Endodermal cell (in vitro differentiated cells): ENCODE data around the gene MEX3A. TPM values are rescaled to one million over a fixed set of nuclear protein-coding genes. Genes with fewer than 3 reads are reported as not detected.
"Not testable (repeated sequence)": the region's sequence is repeated elsewhere in the genome, so short reads cannot be mapped to it uniquely, and the experiment has no call there.

Source experiments
- DNase-seq: peaks from one replicate; pipeline ENCODE4 v3.0.0-alpha.2; 2017
- H3K27ac ChIP-seq: 2 replicates; pipeline ENCODE4 v1.5.1; 2013; ENCODE audit warnings: mild to moderate bottlenecking, low read depth, low read length, moderate library complexity
- H3K27me3 ChIP-seq: 2 replicates; pipeline ENCODE4 v1.6.1; 2013; ENCODE audit warnings: mild to moderate bottlenecking, low read length, moderate library complexity; ENCODE audit not compliant: insufficient read depth, control insufficient read depth, poor library complexity, severe bottlenecking
- H3K36me3 ChIP-seq: 2 replicates; pipeline ENCODE4 v1.7.0; 2013; ENCODE audit warnings: mild to moderate bottlenecking, low read length, moderate library complexity; ENCODE audit not compliant: control insufficient read depth, insufficient read depth
- H3K4me1 ChIP-seq: one replicate; pipeline ENCODE4 v1.7.0; 2013; ENCODE audit warnings: low read length; ENCODE audit not compliant: control insufficient read depth, insufficient read depth
- H3K4me3 ChIP-seq: 2 replicates; pipeline ENCODE4 v1.5.1; 2013; ENCODE audit warnings: mild to moderate bottlenecking, low read length, moderate library complexity
- H3K9ac ChIP-seq: 2 replicates; pipeline ENCODE4 v1.6.1; 2013; ENCODE audit warnings: mild to moderate bottlenecking, low read length, moderate library complexity; ENCODE audit not compliant: poor library complexity, severe bottlenecking; ENCODE audit errors: extremely low read depth
- H3K9me3 ChIP-seq: 2 replicates; pipeline ENCODE4 v1.6.1; 2013; ENCODE audit warnings: mild to moderate bottlenecking, low read length, moderate library complexity; ENCODE audit not compliant: control insufficient read depth
- H3K27ac Mint-ChIP-seq: 2 replicates; pipeline ENCODE4 v1.8.0; 2020; ENCODE audit warnings: mixed read lengths
- H3K27me3 Mint-ChIP-seq: 2 replicates; pipeline ENCODE4 v1.8.0; 2021; ENCODE audit warnings: mild to moderate bottlenecking, mixed read lengths; ENCODE audit not compliant: insufficient read depth
- H3K36me3 Mint-ChIP-seq: 2 replicates; pipeline ENCODE4 v1.8.0; 2020; ENCODE audit warnings: low read depth, mixed read lengths
- H3K4me1 Mint-ChIP-seq: 2 replicates; pipeline ENCODE4 v1.8.0; 2020; ENCODE audit warnings: mixed read lengths
- H3K4me3 Mint-ChIP-seq: 2 replicates; pipeline ENCODE4 v1.8.0; 2020; ENCODE audit warnings: mild to moderate bottlenecking, moderate library complexity, mixed read lengths
- H3K9me3 Mint-ChIP-seq: 2 replicates; pipeline ENCODE4 v1.8.0; 2020; ENCODE audit warnings: mild to moderate bottlenecking, mixed read lengths
- WGBS, 2 experiments: methylation state at CpG; one replicate each; pipeline versions ENCODE4 v1.1.5 to v1.1.7; 2013; ENCODE audit warnings: missing lambda C conversion rate in 2 of 2, mixed read lengths in 1 of 2; ENCODE audit not compliant: insufficient coverage in 1 of 2, insufficient read length in 1 of 2; 5-methylcytosine and 5-hydroxymethylcytosine counted together
- total RNA-seq, 2 donors: library from RNA; stranded (reverse); fragmentation: NEBNext Ultra II Directional in 1 of 2; extraction: Animal tissue kit (Norgen Biotek cat#: 25700) in 1 of 2; gene quantifications; 2 replicates in 1 of 2; 3 replicates in 1 of 2; pipeline ENCODE4 v1.2.1, GENCODE V29; 2021
- TF ChIP-seq, protein P1 (sequence below): fragments of 200-600 bp; sonication (generic); conservative IDR thresholded peaks from 2 replicates; pipeline ENCODE4 v1.5.0; 2021; ENCODE audit warnings: antibody characterized with exemption, mild to moderate bottlenecking

The MEX3A gene
- total RNA-seq, 2 donors from 2014 or later = 91.8 to 94.3 TPM

DNA sequence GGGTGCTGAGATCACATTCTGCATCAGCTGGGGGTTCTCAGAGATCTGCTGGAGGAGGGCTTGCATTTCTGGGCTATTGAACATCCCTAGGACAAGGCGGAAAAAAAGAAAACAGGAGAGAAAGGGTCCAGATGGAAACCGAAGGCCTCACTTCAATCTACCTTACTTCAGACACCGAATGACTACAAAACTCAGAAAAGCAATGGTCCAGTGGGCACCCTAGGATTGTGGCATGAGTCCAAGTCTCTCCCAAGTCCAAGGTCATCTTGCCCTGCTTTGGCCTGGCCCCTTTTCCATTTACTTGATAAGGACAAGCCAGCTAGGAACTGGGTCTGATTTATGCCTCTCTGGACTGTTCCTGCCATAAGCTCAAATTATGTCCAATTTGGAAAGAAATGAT lies 39.4 kb downstream of the MEX3A start:
- H3K27ac Mint-ChIP-seq = no peak overlapping the region
- Histone ChIP-seq H3K36me3 (peaks cover 72% of the 10 kb centered on the region), H3K4me3 (no peak overlapping the region), H3K27me3 (no peaks in the 10 kb centered on the region), H3K27ac (no peak overlapping the region), H3K4me1 (peaks cover 4% of the 10 kb centered on the region), H3K9ac (no peak overlapping the region), H3K9me3 (no peaks in the 10 kb centered on the region)
- DNase-seq = no peak
- H3K36me3 Mint-ChIP-seq = peaks cover 62% of the 10 kb centered on the region
- TF ChIP-seq, protein P1, sequence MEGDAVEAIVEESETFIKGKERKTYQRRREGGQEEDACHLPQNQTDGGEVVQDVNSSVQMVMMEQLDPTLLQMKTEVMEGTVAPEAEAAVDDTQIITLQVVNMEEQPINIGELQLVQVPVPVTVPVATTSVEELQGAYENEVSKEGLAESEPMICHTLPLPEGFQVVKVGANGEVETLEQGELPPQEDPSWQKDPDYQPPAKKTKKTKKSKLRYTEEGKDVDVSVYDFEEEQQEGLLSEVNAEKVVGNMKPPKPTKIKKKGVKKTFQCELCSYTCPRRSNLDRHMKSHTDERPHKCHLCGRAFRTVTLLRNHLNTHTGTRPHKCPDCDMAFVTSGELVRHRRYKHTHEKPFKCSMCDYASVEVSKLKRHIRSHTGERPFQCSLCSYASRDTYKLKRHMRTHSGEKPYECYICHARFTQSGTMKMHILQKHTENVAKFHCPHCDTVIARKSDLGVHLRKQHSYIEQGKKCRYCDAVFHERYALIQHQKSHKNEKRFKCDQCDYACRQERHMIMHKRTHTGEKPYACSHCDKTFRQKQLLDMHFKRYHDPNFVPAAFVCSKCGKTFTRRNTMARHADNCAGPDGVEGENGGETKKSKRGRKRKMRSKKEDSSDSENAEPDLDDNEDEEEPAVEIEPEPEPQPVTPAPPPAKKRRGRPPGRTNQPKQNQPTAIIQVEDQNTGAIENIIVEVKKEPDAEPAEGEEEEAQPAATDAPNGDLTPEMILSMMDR = no peak
- WGBS, 2 experiments = 82 to 87% methylated on average over 3 of the region's 3 CpGs
- H3K4me1 Mint-ChIP-seq = no peaks in the 10 kb centered on the region
- no peak overlapping the region for H3K4me3 Mint-ChIP-seq
- H3K9me3 Mint-ChIP-seq = no peaks in the 10 kb centered on the region
- H3K27me3 Mint-ChIP-seq = no peaks in the 10 kb centered on the region

DNA sequence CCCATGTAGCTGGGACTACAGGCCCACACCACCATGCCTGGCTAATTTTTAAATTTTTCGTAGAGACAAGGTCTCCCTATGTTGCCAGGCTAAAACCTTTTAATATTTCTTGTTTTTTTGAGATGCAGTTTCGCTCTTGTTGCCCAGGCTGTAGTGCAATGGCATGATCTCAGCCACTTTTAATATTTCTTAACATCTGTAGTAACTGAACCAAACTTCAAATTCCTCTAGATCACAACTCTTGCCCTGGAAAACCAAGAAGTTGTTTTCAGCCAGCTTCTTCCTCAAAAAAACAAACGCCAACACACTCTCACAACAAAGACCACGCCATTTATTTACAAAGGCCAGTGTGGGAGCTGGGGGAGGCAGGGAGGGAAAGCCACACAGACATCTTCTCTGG lies 47.3 kb downstream of the MEX3A start:
- not testable (repeated sequence) for H3K4me3 ChIP-seq, H3K9me3 ChIP-seq, H3K27me3 ChIP-seq, H3K4me1 ChIP-seq, H3K9me3 Mint-ChIP-seq, H3K9ac ChIP-seq, H3K4me1 Mint-ChIP-seq, H3K27me3 Mint-ChIP-seq, H3K4me3 Mint-ChIP-seq, DNase-seq, H3K27ac ChIP-seq
- peaks cover 23% of the 10 kb centered on the region for H3K36me3 ChIP-seq
- H3K27ac Mint-ChIP-seq = peak overlapping the region; percentile 5
- 94 to 96% methylated on average over 2 to 3 of the region's 4 CpGs for WGBS, 2 experiments
- peaks cover 30% of the 10 kb centered on the region for H3K36me3 Mint-ChIP-seq

DNA sequence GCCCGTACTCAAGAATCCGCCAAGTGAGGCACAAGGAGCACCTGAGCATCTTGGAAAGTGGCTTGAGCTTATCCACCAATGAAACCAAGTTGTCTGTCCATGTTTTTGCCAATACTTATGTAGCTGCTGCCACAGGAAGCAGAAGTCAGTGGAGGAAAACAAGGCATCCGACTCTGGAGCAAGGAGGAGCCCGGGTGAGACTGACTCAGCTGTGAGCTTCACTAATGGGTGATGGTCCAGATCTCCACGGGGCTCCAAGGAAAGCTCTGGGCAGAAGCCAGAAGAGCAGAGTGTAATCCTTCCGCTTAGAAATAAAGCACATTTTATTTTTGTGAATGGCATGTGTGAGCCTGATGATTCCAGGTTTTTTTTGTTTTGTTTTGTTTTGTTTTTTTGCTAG lies 49.3 kb downstream of the MEX3A start:
- Mint-ChIP-seq H3K9me3 (no peaks in the 10 kb centered on the region), H3K36me3 (peaks cover 18% of the 10 kb centered on the region), H3K27ac (no peak overlapping the region), H3K4me3 (no peak overlapping the region), H3K4me1 (no peaks in the 10 kb centered on the region), H3K27me3 (no peaks in the 10 kb centered on the region)
- H3K4me1 ChIP-seq = no peaks in the 10 kb centered on the region
- peaks cover 16% of the 10 kb centered on the region for H3K36me3 ChIP-seq
- WGBS, 2 experiments = 92 to 96% methylated on average over 5 to 6 of the region's 6 CpGs
- H3K27me3 ChIP-seq = no peaks in the 10 kb centered on the region
- H3K4me3 ChIP-seq = no peak overlapping the region
- no peak for DNase-seq
- H3K9me3 ChIP-seq = no peaks in the 10 kb centered on the region
- TF ChIP-seq, protein P1 = no peak
- H3K27ac ChIP-seq = no peak overlapping the region
- H3K9ac ChIP-seq = no peak overlapping the region

DNA sequence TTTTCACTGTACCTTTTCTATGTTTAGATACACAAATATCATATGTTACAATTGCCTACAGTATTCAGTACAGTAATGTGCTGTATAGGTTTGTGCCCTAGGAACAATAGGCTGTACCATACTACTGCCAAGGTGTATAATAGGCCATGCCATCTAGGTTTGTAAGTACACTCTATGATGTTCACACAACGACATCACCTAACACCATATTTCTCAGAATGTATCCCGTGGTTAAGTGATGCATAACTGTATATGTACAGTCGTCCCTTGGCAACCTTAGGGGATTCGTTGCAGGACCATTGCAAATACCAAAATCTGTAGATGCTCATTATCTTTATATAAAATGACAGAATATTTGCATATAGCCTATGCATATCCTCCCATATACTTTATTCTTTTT lies 55.7 kb downstream of the MEX3A start:
- Mint-ChIP-seq H3K4me1 (peaks cover 3% of the 10 kb centered on the region), H3K9me3 (no peaks in the 10 kb centered on the region), H3K36me3 (no peaks in the 10 kb centered on the region), H3K27me3 (peaks cover 14% of the 10 kb centered on the region), H3K4me3 (no peak overlapping the region), H3K27ac (no peak overlapping the region)
- no peaks in the 10 kb centered on the region for H3K9me3 ChIP-seq
- H3K4me3 ChIP-seq = no peak overlapping the region
- no peaks in the 10 kb centered on the region for H3K4me1 ChIP-seq
- TF ChIP-seq, protein P1 = no peak
- 83 to 96% methylated on average over 1 to 3 of the region's 4 CpGs for WGBS, 2 experiments
- H3K9ac ChIP-seq = no peak overlapping the region
- DNase-seq = no peak
- peaks cover 4% of the 10 kb centered on the region for H3K27me3 ChIP-seq
- H3K27ac ChIP-seq = no peak overlapping the region
- no peaks in the 10 kb centered on the region for H3K36me3 ChIP-seq
